Mucosa of descending colon (tissue), 3 donors: ENCODE measurements around the gene PDE4D. TPM values are rescaled to one million over a fixed set of nuclear protein-coding genes. Genes with fewer than 3 reads are reported as not detected.

Experiments
- ATAC-seq: fragments of 200-7000 bp; cut with Tn5 transposase; one replicate; pipeline ENCODE4 v1.9.1; 2020; ENCODE audit warnings: mild to moderate bottlenecking, moderate library complexity
- DNase-seq, 3 donors: peaks; one replicate each; pipeline ENCODE4 v3.0.0-alpha.2; 2020
- H3K36me3 ChIP-seq: fragments of 200-600 bp; one replicate; pipeline ENCODE4 v1.8.0; 2021; ENCODE audit warnings: low read depth, mild to moderate bottlenecking
- H3K4me1 ChIP-seq: fragments of 200-600 bp; one replicate; pipeline ENCODE4 v1.8.0; 2021; ENCODE audit warnings: low read depth, mild to moderate bottlenecking
- H3K4me3 ChIP-seq: fragments of 200-600 bp; one replicate; pipeline ENCODE4 v1.8.0; 2021; ENCODE audit warnings: mild to moderate bottlenecking
- H3K9me3 ChIP-seq: fragments of 200-600 bp; one replicate; pipeline ENCODE4 v1.8.0; 2021; ENCODE audit warnings: mild to moderate bottlenecking
- CTCF ChIP-seq: fragments of 200-600 bp; IDR thresholded peaks from one replicate; pipeline ENCODE4 v1.8.0; 2022; ENCODE audit warnings: antibody characterized with exemption, mild to moderate bottlenecking
- intact Hi-C, 2 donors: fragments of 100-400 bp; cut with DNase I in 1 of 2; cut with micrococcal nuclease in 1 of 2; formaldehyde crosslinking; loops; one replicate each; pipeline versions ENCODE4 v1.11.0 to v1.11.1; 2022; cut with DNase I, micrococcal nuclease
- total RNA-seq, 3 donors: library from RNA; stranded (reverse); fragmentation: NEBNext Ultra II Directional in 2 of 3; extraction: Animal tissue kit (Norgen Biotek cat#: 25700) in 2 of 3; gene quantifications; one replicate each; pipeline versions ENCODE4 v1.2.1 to v1.2.4, GENCODE V29; 2021 to 2023
- donor health status: DM: no; HTN: no; CAD: no; lungs with moderate emphysema.
- donor health status: DM: no; HTN: no; CAD: no.
- donor health status: DM: no; HTN: yes; CAD: no.

Gene PDE4D
- total RNA-seq, 3 donors from 2014 or later, result 37.9 to 137 (median 100) TPM

DNA sequence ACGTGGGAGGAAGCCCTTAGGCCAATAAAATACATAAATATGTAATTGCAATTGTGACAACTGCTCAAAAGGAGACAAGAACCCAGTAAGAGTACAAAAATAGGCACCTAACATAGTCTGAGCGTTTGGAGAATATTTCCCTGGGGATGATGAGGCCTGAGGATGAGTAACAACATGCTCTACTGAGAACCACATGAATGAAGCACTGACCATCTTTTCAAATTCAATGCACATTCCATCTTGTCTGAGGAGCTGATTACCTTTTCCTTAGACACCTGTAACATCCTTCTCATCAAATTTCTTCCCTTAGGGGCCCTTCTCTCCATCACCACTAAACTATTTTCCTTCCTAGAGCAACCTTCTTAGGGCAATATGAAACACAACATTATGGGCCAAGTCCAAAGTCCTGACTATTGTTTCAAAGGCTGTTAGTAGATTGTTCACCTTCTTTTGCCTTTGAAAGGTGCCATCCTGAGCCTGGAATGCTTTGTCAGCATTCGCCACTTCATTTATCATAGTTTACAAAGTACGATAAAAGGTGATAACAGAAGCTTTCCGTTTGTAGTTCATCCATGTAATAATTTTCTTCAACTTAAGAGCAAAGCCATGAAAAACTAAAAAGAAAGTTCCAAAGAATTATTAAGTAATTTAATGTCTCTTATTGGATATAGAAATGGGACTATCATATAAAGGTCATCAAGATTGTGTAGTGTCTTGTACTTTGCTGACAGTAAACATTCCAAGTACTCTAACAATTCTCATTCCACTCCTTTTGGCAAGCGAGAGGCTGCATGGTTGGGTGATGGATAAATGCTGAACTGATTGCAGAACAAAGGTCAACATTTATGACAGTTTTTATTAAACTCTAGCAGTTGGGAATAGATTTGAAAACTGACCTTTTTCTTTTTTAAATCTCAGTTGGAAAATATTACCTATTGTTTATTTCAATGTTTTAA, 471.3 kb downstream of the PDE4D start:
- TF ChIP-seq CTCF, result no peak
- no peaks in the 10 kb centered on the region for H3K9me3 ChIP-seq
- no peak overlapping the region for H3K4me3 ChIP-seq
- intact Hi-C loops, result no loop called here
- peak; percentile 48 for ATAC-seq
- peak in 1 of 3 donors; percentile 10 for DNase-seq
- no peaks in the 10 kb centered on the region for H3K36me3 ChIP-seq
- H3K4me1 ChIP-seq, result peaks cover 18% of the 10 kb centered on the region

DNA sequence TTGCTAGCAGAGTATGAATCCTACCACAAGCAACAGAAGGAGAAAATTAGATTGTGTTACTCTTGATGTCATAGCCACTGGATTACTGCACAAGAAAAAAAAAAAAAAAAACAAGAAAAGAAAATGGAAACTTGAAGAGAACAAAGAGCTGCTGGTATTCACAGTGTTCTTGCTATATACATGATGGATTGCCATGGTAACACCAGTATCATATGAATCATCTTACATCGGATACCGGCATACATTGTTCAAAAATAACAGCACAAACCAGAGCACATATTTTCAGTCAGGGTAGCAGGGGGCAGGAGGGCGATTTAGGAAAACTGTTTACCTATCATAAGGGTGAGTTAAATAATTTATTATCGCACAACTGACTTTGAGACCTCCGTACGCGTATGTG, 472.9 kb downstream of the PDE4D start:
- ATAC-seq (no peak), DNase-seq (no peak)
- H3K4me1 ChIP-seq, result peaks cover 28% of the 10 kb centered on the region
- no peaks in the 10 kb centered on the region for H3K36me3 ChIP-seq
- no peak for TF ChIP-seq CTCF
- H3K9me3 ChIP-seq, result no peaks in the 10 kb centered on the region
- H3K4me3 ChIP-seq, result no peak overlapping the region
- intact Hi-C loops, result no loop called here

GRCh38 chr5:59418808-59419207, 474.7 kb downstream of the PDE4D start:
- no peak overlapping the region for H3K4me3 ChIP-seq
- intact Hi-C loops, result no loop called here
- no peak for TF ChIP-seq CTCF
- peaks cover 28% of the 10 kb centered on the region for H3K4me1 ChIP-seq
- H3K36me3 ChIP-seq, result no peaks in the 10 kb centered on the region
- H3K9me3 ChIP-seq, result no peaks in the 10 kb centered on the region
- peak in 1 of 3 donors; percentile 38 for DNase-seq
- peak; percentile 97 for ATAC-seq

- H3K4me3 ChIP-seq, result no peak overlapping the region
- no peaks in the 10 kb centered on the region for H3K9me3 ChIP-seq
- peak; percentile 19 for ATAC-seq
- H3K4me1 ChIP-seq, result peaks cover 22% of the 10 kb centered on the region
- DNase-seq, result no peak
- intact Hi-C loops, result no loop called here
- TF ChIP-seq CTCF, result no peak
- no peaks in the 10 kb centered on the region for H3K36me3 ChIP-seq
Measured at GRCh38 chr5:59416451-59416850, 477.1 kb downstream of the PDE4D start.

DNA sequence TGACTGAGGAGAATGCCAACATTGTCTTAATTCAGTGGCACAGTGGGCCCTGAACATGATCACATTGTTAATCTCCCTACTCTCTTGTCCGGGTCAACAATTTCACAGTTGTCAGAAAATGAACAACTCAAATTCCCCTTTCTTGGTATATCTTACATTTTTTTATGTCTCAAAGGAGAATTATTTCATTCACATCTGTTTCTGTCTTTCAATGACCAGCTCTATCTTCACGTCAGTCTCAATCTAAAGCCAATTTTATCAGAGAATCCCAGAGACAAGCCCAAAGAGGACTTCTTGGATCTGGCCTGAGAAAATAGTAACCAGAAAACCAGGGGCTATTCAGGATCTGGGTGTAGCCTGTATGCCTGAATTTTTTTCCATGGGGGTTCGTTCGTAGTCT, 477.5 kb downstream of the PDE4D start:
- no peak overlapping the region for H3K4me3 ChIP-seq
- ATAC-seq (no peak), DNase-seq (no peak)
- TF ChIP-seq CTCF, result no peak
- H3K36me3 ChIP-seq, result no peaks in the 10 kb centered on the region
- H3K4me1 ChIP-seq, result peaks cover 22% of the 10 kb centered on the region
- no peaks in the 10 kb centered on the region for H3K9me3 ChIP-seq
- intact Hi-C loops, result no loop called here
